Activated CD4-positive, alpha-beta T cell treated with anti-CD3 and anti-CD28 coated beads, Interleukin-10, Interleukin-2, amounts not matched to agents 100 ng/mL and 50 ng/mL, durations not matched to agents 16 hours and 8 hours (primary cell): ENCODE results near the gene SDR42E1.
A peak's percentile ranks its signal among the peaks of the same experiment; 100 is the strongest.

ENCODE experiments used
- DNase-seq: peaks from one replicate; pipeline ENCODE4 v3.0.0-alpha.2; 2020

SDR42E1 gene

GRCh38 chr16:82011199-82011641, at the start of gene SDR42E1:
Gene SDR42E1 (minus strand): TSS chr16:82011470. CDS start chr16:82000858, 10,612 bp downstream.
- peak; percentile 57 for DNase-seq

- no peak for DNase-seq
These were observed 48.7 kb upstream of the SDR42E1 start for GRCh38 chr16:82059983-82060421.

- no peak for DNase-seq
These were observed 48.1 kb upstream of the SDR42E1 start for GRCh38 chr16:82059161-82059982.

- no peak for DNase-seq
These were observed 45.3 kb upstream of the SDR42E1 start for GRCh38 chr16:82056550-82056896.

- no peak for DNase-seq
These were observed 44.7 kb upstream of the SDR42E1 start for GRCh38 chr16:82055728-82056549.

GRCh38 chr16:82055117-82055516, 43.8 kb upstream of the SDR42E1 start:
- DNase-seq: no peak

GRCh38 chr16:82051656-82052055, 40.4 kb upstream of the SDR42E1 start:
- no peak for DNase-seq

GRCh38 chr16:82050909-82051357, 39.7 kb upstream of the SDR42E1 start:
- no peak for DNase-seq

- no peak for DNase-seq
These were observed 39.2 kb upstream of the SDR42E1 start for GRCh38 chr16:82050506-82050905.

GRCh38 chr16:82049484-82049883, 38.2 kb upstream of the SDR42E1 start:
- no peak for DNase-seq

- DNase-seq: no peak
These were observed 36.5 kb upstream of the SDR42E1 start for GRCh38 chr16:82047787-82048186.

GRCh38 chr16:82047374-82047773, 36.1 kb upstream of the SDR42E1 start:
- no peak for DNase-seq

- no peak for DNase-seq
These were observed 35.7 kb upstream of the SDR42E1 start for GRCh38 chr16:82046941-82047340.

GRCh38 chr16:82046541-82046940, 35.3 kb upstream of the SDR42E1 start:
- no peak for DNase-seq

- no peak for DNase-seq
These were observed 34.2 kb upstream of the SDR42E1 start for GRCh38 chr16:82045465-82045864.

GRCh38 chr16:82044585-82044911, 33.3 kb upstream of the SDR42E1 start:
- DNase-seq: no peak

- DNase-seq: no peak
These were observed 32.7 kb upstream of the SDR42E1 start for GRCh38 chr16:82043680-82044584.

GRCh38 chr16:82042846-82043245, 31.6 kb upstream of the SDR42E1 start:
- DNase-seq: no peak

GRCh38 chr16:82042144-82042543, 30.9 kb upstream of the SDR42E1 start:
- no peak for DNase-seq

- DNase-seq: no peak
These were observed 30.3 kb upstream of the SDR42E1 start for GRCh38 chr16:82041542-82041941.

- no peak for DNase-seq
These were observed 29.0 kb upstream of the SDR42E1 start for GRCh38 chr16:82040296-82040695.

GRCh38 chr16:82037666-82038065, 26.4 kb upstream of the SDR42E1 start:
- DNase-seq: no peak

- no peak for DNase-seq
These were observed 26.0 kb upstream of the SDR42E1 start for GRCh38 chr16:82037251-82037650.
